ENCODE data around the gene MYOZ2.
"Not testable (repeated sequence)": the region's sequence is repeated elsewhere in the genome, so short reads cannot be mapped to it uniquely, and the experiment has no call there.

Gene MYOZ2

DNA sequence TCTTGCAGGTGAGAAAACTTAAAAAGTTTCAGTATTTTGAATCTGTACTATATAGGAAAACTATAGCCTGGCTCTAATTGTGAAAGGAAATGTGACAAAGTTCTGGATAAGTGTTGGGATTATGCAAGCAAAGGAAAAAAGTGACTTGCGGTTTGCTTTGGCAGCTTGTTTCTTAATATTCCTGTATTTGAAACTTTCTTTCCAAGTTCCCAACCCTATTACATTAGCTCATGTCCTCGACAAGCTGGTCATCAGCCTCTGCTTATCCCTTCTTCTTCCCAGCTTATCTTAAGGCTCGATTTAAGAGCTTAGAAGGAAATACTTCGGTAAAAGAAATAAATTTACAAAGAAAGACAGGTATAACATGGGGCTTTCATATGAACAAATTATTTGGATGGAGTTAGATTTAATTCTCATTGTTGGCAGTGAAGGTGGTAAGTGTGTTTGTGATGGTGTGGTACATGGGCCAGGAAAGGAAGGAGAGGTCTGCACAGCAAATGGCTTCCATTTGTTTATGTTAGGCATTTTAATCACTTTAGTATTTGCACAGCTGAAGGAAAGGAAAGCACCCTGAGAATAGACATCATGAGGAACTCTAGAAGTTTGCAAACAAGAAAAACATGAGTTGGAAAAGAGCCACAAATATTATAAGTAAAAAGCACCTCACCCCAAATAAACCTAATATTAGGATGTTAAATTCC is 5.1 kb upstream of the MYOZ2 start:
- no peak for DNase-seq

- no peak for DNase-seq
Measured at GRCh38 chr4:119131164-119131563, 4.5 kb upstream of the MYOZ2 start.

- no peak for DNase-seq
Measured at GRCh38 chr4:119132306-119132705, 3.3 kb upstream of the MYOZ2 start.

DNA sequence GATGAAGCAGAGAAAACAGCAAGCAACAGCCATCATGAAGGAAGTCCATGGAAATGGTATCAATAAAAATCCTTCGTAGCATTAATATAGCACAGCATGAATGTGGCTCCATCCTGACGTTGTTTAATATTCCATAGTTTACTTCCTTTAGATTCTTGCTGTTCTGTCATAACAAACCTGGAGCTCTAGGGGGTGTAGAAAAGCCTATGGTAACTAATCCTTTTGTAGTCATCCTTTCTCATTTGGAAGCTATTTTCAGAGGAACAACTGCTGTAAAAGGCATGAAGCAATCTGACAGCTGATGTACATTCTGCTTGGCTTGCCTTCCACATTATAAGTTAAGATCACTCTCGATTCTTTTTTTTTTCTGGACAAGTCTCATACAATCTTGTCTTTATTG is 914 bp downstream of the MYOZ2 start:
- DNase-seq, result no peak

DNA sequence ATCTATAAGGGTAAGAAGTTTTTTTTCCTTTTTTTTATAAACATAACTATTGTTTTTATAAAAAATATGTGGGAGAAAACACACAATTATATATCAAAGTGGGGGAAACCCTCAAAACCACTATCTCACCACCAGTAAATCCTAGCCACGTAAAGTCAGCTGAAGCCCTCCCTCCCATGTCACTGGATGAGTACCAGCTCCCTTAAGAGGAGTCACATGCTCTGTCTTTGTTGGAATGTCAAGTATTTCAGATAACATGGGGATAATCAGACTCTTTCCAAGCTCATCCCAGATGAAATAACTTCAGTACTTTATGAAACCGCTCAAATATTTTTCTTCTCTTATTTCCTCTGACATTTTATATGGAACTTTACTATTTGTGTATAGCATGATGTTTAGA is 2.4 kb downstream of the MYOZ2 start:
- DNase-seq, result no peak

GRCh38 chr4:119139311-119139710 is 3.7 kb downstream of the MYOZ2 start:
- no peak for DNase-seq

DNA sequence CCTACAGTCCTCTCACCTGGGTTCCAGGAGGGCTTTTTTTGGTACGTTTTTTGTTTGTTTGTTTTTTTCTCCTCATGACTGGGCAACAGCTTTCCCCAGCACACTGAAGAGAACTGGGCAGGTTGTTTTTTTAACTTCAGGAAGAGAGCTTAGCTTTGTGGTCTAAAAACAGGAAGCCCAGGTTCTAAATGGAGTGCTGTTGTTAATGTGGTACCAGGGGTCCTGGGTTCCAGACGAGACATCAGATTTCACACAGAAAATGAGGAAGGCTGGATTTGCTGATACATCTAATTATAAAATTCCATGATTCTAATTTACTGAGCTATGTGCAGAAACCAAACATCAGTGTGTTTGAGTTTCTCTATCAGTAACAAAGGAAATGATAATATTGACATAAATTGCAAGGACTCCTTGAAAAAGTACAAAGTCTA is 4.2 kb downstream of the MYOZ2 start:
- no peak for DNase-seq

GRCh38 chr4:119141283-119141682 is 5.7 kb downstream of the MYOZ2 start:
- DNase-seq, result not testable (repeated sequence)

DNA sequence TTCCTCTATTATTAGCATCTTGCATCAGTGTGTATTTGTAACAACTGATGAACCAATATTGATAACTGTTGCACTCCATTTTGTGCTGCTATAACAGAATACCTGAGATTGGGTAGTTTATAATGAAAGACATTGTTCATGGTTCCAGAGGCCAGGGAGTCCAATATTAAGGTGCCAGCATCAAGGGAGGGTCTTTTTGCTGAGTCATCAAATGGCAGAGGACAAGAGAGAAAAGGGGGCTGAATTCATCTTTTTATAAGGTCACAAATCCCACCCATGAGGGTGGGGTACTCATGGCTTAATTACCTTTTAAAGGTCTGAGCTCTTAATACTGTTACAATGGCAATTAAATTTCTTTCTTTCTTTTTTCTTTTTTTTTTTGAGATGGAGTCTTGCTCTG is 7.2 kb downstream of the MYOZ2 start:
- DNase-seq, result no peak

DNA sequence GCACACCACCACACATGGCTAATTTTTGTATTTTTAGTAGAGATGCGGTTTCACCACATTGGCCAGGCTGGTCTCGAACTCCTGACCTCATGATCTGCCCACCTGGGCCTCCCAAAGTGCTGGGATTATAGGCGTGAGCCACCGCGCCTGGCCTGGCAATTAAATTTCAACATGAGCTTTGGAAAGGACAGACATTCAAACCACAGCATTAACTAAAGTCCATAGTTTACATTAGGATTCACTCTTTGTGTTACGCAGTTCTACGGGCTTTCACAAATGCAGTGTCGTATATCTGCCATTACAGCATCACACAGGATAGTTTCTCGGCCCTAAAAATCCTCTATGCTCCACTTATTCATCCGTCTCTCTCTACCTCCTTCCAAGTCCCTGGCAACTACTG is 7.7 kb downstream of the MYOZ2 start:
- not testable (repeated sequence) for DNase-seq

- no peak for DNase-seq
Measured at GRCh38 chr4:119149110-119149509, 13.5 kb downstream of the MYOZ2 start.

DNA sequence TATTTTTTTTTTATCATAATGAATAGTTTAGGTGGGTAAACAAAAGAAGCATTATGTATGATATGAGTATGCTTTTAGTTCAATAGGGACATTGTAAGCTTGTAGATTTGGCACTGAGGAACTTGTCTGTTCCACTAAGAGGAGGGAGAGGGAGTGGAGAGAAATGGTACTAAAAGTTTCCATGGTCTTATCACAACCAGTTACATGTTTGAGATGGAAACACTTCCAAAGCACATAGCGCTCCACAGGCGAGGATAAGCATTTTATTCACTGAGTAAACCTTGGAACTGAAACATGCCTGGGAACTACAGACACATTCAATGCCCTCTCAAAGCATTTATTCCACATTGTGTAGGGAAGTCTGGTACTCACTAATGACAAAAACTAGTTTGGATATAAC is 15.5 kb downstream of the MYOZ2 start:
- no peak for DNase-seq

- no peak for DNase-seq
Measured at GRCh38 chr4:119152741-119153140, 17.1 kb downstream of the MYOZ2 start.

- no peak for DNase-seq
Measured at GRCh38 chr4:119162174-119162573, 26.5 kb downstream of the MYOZ2 start.

DNA sequence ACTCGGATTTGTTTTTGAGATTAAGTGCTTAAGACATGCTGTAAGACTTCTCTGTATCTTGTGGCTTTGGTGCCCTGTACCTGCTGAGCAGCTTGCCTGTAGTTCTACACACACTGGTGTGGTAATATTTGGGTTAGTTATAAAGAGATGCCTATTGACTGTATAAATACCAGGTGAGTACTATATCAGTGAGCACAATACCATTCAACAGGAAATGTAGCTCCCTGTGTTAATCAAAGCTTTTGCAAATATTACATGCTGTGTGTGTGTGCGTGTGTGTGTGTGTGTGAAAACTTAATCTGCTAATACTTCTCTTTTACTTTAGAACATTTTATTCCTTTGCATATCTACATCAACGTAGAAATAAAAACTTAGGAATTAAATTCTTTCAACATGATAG is 30.1 kb downstream of the MYOZ2 start:
- DNase-seq, result no peak

GRCh38 chr4:119170195-119170594 is 34.6 kb downstream of the MYOZ2 start:
- no peak for DNase-seq

- no peak for DNase-seq
Measured at GRCh38 chr4:119172223-119172622, 36.6 kb downstream of the MYOZ2 start.

DNA sequence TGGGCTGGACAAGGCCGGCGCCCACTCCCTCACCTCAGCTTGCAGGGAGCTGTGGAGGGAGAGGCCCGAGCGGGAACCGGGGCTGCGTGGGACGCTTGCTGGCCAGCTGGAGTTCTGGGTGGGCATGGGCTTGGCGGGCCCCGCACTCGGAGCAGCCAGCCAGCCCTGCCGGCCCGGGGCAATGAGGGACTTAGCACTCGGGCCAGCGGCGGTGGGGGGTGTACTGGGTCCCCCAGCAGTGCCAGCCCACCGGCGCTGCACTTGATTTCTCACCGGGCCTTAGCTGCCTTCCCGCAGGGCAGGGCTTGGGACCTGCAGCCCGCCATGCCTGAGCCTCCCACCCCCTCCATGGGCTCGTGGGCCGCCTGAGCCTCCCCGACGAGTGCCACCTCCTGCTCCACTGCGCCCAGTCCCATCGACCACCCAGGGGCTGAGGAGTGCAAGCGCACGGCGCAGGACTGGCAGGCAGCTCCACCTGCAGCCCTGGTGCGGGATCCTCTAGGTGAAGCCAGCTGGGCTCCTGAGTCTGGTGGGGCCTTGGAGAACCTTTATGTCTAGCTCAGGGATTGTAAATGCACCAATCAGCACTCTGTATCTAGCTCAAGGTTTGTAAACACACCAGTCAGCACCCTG is 38.2 kb downstream of the MYOZ2 start:
- DNase-seq, result not testable (repeated sequence)

DNA sequence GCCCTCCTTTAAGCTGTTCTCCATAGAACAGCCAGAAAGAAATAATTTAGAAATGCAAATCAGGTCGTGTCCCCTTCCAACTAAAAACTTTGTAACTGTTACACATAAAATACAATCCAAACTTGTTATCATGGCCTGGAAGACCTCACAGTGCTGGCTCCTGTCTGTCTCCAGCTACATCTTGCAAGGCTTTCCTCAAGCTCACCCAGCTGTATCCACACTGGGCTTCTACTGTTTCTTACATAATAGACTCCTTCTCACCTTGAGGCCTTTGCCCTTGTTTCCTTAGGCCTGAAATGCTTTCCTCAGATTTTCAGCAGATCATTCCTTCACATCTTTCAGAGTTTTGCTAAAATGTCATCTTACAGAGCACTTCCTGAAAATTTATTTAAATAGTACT is 43.4 kb downstream of the MYOZ2 start:
- DNase-seq, result no peak

DNA sequence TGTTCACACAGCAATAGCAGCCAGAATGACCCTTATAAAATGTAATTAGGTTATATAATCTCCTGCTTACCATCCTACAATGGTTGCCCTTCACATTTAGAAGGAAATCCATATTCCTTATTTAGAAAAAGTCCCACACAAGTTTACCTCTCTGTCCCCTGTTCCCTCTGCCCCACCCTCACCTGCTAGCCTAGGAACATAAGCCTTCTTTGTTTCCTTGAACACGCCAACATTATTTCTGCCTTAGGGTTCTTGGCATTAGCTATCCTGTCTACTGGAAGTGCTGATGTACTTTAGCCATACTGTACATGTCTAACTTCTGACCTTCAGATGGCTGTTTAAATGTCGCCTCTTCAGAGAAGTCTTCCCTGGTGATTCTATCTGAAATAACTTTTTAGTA is 48.5 kb downstream of the MYOZ2 start:
- DNase-seq, result no peak

GRCh38 chr4:119189638-119190037 is 54.0 kb downstream of the MYOZ2 start:
- no peak for DNase-seq

DNA sequence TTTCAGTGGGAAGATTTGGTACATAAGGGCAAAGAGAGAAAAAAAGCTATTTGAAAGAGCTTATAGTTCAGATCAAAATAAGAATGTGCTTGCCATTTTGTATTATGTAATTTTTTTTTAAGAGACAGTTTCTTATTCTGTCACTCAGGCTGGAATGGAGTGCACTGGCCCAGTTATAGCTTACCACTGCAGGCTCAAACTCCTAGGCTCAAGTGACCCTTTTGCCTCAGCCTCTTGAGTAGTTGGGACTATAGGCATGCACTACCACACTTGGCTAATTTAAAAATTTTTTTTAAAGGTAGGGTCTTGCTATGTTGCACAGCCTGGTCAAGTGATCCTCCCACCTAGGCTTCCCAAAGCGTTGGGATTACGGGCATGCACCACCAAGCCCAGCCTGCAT is 54.7 kb downstream of the MYOZ2 start:
- DNase-seq, result no peak

DNA sequence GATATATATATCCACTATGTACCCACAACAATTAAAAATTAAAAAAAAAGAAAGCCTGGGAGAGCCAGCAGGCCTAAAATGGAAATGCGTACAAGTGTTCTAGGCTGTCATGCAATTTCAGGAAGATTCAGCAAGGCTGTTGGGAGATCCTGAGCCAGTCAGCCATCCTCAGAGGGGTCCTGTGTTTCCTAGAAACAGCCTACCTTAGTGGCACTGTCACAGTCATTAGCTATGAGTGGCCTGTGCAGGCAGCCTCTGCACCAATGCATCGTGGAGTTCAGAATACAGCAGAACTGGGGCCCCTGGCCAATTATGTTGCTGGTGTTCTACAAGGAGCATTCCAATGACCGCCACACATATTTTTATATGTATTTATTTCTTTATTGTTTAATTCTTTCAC is 55.9 kb downstream of the MYOZ2 start:
- DNase-seq, result no peak

DNA sequence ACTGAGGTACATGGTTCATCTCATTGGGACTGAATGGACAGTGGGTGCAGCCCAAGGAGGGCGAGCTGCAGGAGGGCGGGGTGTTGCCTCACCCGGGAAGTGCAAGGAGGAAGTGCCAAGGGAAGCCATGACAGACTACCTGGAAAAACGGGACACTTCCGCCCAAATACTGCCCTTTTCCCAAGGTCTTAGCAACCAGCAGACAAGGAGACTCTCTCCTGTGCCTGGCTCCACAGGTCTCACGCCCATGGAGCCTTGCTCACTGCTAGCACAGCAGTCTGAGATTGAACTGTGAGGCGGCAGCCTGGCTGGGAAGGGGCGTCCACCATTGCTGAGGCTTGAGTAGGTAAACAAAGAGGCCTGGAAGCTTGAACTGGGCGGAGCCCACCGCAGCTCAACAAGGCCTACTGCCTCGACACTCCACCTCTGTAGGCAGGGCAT is 62.2 kb downstream of the MYOZ2 start:
- DNase-seq, result no peak

DNA sequence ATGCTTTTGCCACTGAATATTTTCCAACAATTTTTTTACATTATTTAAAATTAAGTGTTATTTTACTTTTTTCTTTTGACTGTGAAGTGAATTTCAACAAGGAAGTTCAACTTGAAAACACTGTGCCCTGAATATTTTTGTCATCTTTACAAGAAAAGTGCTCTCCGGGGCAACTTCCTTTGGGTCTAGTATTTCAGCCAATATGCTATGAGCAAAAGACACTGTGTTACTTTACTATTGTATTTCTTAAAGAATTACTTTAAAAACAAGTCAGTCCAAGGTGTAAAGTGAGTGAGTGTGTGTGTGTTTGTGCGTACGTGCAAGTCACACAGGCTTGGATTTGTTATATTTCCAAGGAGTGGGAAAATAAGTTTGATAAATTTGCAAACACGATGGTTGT is 69.3 kb downstream of the MYOZ2 start:
- DNase-seq, result no peak

Data from right forelimb (tissue), 1 donor.